ENCODE results near the gene ME3.

The ME3 gene

GRCh38 chr11:86625544-86625943 lies 46.9 kb downstream of the ME3 start:
- Histone ChIP-seq H3K36me3 (ENCODE audit: insufficient read depth) (no peaks in the 10 kb centered on the region), H3K4me2 (no peak overlapping the region), H3K4me3 (IDR thresholded peaks at IDR 0.05; ENCODE audit: insufficient read depth, low read depth, low read length) (no peak overlapping the region), H2AFZ (ENCODE audit: low read depth) (no peak overlapping the region), H3K27ac (no peak overlapping the region), H3K4me1 (ENCODE audit: low read depth, poor library complexity, severe bottlenecking) (no peaks in the 10 kb centered on the region), H3K79me2 (ENCODE audit: insufficient read depth, low read depth) (no peaks in the 10 kb centered on the region), H3K9ac (no peak overlapping the region), H4K20me1 (ENCODE audit: insufficient read depth) (no peaks in the 10 kb centered on the region), H3K27me3 (ENCODE audit: insufficient read depth, low read depth) (no peaks in the 10 kb centered on the region)
- TF ChIP-seq CTCF (conservative IDR thresholded peaks at IDR 0.05; ENCODE audit: low read depth, low read length) = no peak

GRCh38 chr11:86624366-86624765 lies 48.0 kb downstream of the ME3 start:
- no peaks in the 10 kb centered on the region for H3K27me3 ChIP-seq (ENCODE audit: insufficient read depth, low read depth)
- no peak overlapping the region for H3K27ac ChIP-seq
- H4K20me1 ChIP-seq (ENCODE audit: insufficient read depth) = no peaks in the 10 kb centered on the region
- H3K4me1 ChIP-seq (ENCODE audit: low read depth, poor library complexity, severe bottlenecking) = no peaks in the 10 kb centered on the region
- H3K36me3 ChIP-seq (ENCODE audit: insufficient read depth) = no peaks in the 10 kb centered on the region
- no peak overlapping the region for H3K9ac ChIP-seq
- no peak overlapping the region for H3K4me2 ChIP-seq
- H3K4me3 ChIP-seq (IDR thresholded peaks at IDR 0.05; ENCODE audit: insufficient read depth, low read depth, low read length) = no peak overlapping the region
- no peak for TF ChIP-seq CTCF (conservative IDR thresholded peaks at IDR 0.05; ENCODE audit: low read depth, low read length)
- no peak overlapping the region for H2AFZ ChIP-seq (ENCODE audit: low read depth)
- H3K79me2 ChIP-seq (ENCODE audit: insufficient read depth, low read depth) = no peaks in the 10 kb centered on the region

GRCh38 chr11:86623736-86624135 lies 48.7 kb downstream of the ME3 start:
- H3K9ac ChIP-seq = no peak overlapping the region
- no peak overlapping the region for H2AFZ ChIP-seq (ENCODE audit: low read depth)

GRCh38 chr11:86623041-86623621 lies 49.3 kb downstream of the ME3 start:
- no peak overlapping the region for H3K4me3 ChIP-seq (IDR thresholded peaks at IDR 0.05; ENCODE audit: insufficient read depth, low read depth, low read length)
- H3K36me3 ChIP-seq (ENCODE audit: insufficient read depth) = no peaks in the 10 kb centered on the region
- no peak for TF ChIP-seq CTCF (conservative IDR thresholded peaks at IDR 0.05; ENCODE audit: low read depth, low read length)
- H3K27ac ChIP-seq = no peak overlapping the region
- no peaks in the 10 kb centered on the region for H3K4me1 ChIP-seq (ENCODE audit: low read depth, poor library complexity, severe bottlenecking)
- no peak overlapping the region for H2AFZ ChIP-seq (ENCODE audit: low read depth)
- H4K20me1 ChIP-seq (ENCODE audit: insufficient read depth) = no peaks in the 10 kb centered on the region
- no peak overlapping the region for H3K9ac ChIP-seq
- H3K79me2 ChIP-seq (ENCODE audit: insufficient read depth, low read depth) = no peaks in the 10 kb centered on the region
- no peaks in the 10 kb centered on the region for H3K27me3 ChIP-seq (ENCODE audit: insufficient read depth, low read depth)
- H3K4me2 ChIP-seq = no peak overlapping the region

More at GRCh38 chr11:86623736-86624135, 48.7 kb downstream of the ME3 start:
- no peaks in the 10 kb centered on the region for H3K4me1 ChIP-seq (ENCODE audit: low read depth, poor library complexity, severe bottlenecking)
- H3K36me3 ChIP-seq (ENCODE audit: insufficient read depth) = no peaks in the 10 kb centered on the region
- H3K4me3 ChIP-seq (IDR thresholded peaks at IDR 0.05; ENCODE audit: insufficient read depth, low read depth, low read length) = no peak overlapping the region
- H3K27me3 ChIP-seq (ENCODE audit: insufficient read depth, low read depth) = no peaks in the 10 kb centered on the region
- no peak overlapping the region for H3K4me2 ChIP-seq
- H4K20me1 ChIP-seq (ENCODE audit: insufficient read depth) = no peaks in the 10 kb centered on the region
- H3K27ac ChIP-seq = no peak overlapping the region
- no peaks in the 10 kb centered on the region for H3K79me2 ChIP-seq (ENCODE audit: insufficient read depth, low read depth)
- no peak for TF ChIP-seq CTCF (conservative IDR thresholded peaks at IDR 0.05; ENCODE audit: low read depth, low read length)
